GM19023 (cell line): ENCODE measurements around the gene TNS3.

Source experiments
- ATAC-seq: cut with Tn5 transposase; IDR thresholded peaks from one replicate; pipeline ENCODE4 v1.9.1; 2021; ENCODE audit warnings: mild to moderate bottlenecking, moderate library complexity; ENCODE audit not compliant: unreplicated experiment

TNS3 gene

DNA sequence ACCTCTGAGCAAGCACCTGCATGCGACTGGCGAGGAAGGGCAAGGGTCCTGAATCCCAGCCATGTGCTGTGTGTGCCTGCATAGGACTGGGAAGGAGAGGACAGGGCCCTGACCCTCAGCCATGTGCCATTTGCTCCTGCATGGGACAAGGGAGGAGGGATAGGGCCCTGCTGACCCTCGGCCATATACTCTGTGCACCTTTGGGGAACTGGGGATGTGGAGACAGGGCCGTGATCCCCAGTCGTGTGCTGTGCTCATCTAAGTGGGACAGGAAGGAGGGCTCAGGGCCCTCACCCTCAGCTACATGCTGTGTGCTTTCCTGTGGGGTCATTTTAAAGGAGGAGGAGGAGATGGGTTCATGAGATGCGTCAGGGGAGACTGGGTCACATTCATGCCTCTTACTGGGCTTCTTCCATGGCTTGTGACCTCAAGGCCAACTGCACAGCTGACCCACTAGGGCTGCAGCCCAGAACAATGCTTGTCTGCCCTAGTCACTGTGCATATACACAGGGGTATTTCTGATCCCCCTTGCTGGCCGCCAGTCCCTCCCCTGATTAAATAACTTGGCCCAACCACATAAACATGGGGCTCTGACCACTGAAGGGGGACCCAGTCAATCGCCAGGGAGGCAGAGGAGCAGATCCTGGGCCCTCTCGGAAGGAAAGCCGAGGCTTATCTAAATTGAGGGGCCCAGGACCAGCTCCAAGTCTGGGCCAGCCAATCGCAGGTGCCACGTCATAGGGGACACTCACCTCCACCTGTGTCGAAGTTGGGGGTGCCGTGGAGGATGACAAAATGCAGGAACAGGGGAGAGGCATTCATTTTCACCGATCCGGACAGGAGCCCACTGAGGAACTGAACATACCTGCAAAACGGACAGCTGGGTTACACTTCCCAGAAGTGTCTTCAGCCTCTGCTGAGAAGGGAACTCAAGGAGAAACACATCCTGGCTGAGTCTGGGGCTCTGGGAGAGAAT lies 167.3 kb downstream of the TNS3 start:
- no peak for ATAC-seq

DNA sequence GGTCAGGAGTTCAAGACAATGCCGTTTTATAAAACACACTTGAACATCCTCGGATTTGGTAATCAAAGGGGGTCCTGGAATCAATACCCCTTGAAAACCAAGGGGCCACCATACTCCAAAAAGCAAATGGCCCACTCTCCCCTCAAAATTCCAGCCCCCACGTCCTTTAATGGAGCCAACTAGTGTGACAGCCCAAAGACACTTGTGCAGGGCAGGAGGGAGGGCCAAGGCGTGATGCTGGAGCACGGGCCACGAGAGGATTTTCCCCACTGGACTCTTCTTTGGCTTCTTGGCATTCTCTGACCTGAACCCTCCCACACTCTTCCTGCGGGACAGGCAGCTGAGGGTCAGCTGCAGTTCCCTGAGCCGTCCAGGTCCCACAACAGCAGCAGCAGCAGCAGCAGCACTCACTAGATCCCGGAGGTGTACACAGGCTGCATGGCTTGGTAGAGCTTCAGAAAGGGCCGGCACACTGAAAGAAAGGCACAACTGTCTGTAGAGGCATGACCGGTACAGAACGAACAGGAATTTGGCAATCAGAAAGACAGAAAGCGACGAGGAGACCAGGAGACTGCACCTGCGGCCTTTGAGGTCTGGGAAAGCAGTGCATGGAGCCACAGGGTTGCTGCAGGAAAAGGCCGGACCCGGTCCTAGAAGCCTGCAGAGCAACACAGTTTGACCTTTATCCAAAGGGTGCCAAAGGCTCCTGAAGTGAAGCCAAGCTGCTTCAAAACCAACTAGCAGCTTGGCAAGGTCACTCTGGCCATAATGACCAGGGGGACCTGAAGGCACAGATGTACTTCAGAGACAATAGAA lies 168.2 kb downstream of the TNS3 start:
- no peak for ATAC-seq

DNA sequence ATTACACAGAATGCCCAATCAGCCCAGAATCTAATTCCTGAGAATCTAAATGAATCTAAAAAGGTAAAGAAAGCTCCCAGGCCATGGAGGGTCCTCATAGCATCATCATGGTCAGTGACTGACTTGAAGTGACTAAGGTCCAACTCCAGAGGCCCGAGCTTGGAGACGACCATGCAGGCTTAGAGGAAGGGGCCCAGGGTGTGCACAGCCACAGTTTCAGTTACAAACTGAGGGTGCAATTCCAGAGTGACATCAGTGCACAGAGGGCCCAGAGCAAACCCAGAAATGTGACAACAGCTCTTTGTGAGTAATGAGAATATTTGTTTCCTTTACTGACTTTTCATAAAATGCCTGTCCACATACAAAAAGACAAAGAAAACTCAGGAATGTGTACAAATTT lies 170.0 kb downstream of the TNS3 start:
- no peak for ATAC-seq

DNA sequence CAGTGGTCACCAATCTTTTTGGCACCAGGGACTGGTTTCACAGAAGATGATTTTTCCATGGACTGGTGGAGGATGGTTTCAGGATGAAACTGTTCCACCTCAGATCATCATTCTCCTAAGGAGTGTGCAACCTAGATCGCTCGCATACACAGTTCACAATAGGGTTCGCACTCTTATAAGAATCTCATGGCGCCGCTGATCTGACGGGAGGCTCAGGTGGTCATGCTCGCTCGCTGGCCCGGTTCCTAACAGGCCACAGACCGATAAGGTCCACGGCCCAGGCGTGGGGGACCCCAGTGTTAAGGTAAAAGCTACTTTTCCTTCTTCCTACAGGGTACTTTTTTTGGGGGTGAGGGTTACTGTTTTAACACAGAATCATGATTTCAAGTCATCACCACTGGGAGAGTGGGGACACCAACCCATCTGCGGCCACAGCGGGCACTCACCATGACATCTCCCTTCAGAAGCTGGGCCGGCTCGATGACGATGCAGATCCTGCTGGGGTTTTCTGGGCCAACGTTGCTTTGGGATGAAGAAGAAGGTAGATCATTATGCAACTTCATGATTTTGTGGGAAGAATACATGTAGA lies 170.5 kb downstream of the TNS3 start:
- ATAC-seq = no peak

GRCh38 chr7:47408675-47409074 lies 173.2 kb downstream of the TNS3 start:
- no peak for ATAC-seq

GRCh38 chr7:47407821-47408674 lies 173.9 kb downstream of the TNS3 start:
- no peak for ATAC-seq

GRCh38 chr7:47407136-47407535 lies 174.8 kb downstream of the TNS3 start:
- ATAC-seq = no peak

DNA sequence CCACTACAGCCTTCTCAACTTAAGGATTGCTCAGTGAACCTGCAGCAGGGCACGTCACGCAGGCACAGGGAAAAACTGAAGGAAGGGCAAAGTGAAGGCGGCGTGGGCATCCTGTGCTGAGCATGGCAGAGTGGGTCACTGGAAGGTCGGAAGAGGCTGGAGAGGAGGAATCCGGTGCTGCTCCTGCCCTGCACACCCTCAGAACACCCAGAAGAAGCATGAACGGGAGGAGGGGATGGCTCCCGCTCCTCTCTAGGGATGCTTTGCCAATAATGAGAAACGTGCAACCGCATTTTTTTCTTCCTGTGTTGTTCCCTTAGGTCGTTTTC lies 175.1 kb downstream of the TNS3 start:
- no peak for ATAC-seq

GRCh38 chr7:47405921-47406800 lies 175.8 kb downstream of the TNS3 start:
- no peak for ATAC-seq

- ATAC-seq = no peak
Measured at GRCh38 chr7:47405286-47405904, 176.5 kb downstream of the TNS3 start.

- ATAC-seq = no peak
Measured at GRCh38 chr7:47404010-47404409, 177.9 kb downstream of the TNS3 start.

- no peak for ATAC-seq
Measured at GRCh38 chr7:47402941-47403866, 178.7 kb downstream of the TNS3 start.

- no peak for ATAC-seq
Measured at GRCh38 chr7:47401611-47402570, 180.0 kb downstream of the TNS3 start.

- ATAC-seq = no peak
Measured at GRCh38 chr7:47400741-47401206, 181.1 kb downstream of the TNS3 start.

DNA sequence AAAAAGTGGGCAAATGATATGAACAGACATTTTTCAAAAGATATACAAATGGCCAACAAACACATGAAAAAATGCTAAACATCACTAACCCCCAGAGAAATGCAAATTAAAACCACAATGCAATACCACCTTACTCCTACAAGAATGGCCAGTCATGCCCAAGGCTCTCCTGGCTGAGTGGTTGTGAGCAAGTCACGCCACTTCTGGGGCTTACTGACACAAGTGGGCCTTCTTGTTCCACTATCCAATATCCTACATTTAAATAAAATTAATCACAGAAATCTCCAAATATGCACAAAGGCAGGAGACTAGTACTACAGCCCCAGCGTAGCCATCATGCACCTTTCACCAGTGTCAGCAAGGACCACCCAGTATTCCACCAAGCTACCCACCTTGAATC lies 181.9 kb downstream of the TNS3 start:
- no peak for ATAC-seq

DNA sequence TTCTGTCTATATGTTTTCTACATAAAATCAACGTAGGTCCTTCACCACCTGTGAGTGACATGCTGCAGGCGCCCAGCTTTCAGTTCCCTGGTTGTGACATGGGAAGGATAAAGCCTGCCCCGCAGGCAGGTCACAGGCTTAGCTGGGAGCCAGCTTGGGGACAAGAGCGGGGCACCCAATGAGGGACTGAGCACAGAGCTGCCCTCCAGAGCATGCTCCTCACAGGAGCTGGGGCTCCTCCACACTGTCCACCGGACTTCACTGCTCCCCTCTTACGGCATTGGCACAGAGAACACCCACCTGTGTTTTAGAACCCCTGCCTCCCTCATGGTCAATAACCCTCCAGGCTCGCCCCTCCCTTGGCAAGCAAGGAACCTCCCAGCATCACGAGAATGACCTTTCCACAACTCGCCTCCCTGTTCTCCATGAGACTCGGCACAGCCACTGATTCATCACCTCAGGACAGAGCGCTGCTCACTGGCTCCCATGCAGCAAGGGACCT lies 187.1 kb downstream of the TNS3 start:
- no peak for ATAC-seq

DNA sequence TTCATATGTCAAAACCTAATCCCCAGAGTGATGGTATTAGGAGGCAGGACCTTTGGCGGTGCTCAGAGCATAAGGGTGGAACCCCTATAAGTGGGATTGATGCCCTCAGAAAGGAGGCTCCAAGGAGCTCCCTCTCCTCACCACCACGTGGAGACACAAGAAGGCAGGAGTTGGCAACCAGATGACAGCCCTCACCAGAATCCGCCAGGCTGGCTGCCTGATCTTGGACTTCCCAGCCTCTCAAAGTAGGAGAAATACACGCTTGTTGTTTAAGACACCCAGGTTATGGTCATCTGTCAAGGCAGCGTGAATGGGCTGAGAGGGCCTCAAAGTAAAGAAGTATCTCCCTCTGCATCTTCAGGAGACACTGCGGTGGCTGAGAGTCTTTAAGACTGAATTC lies 187.7 kb downstream of the TNS3 start:
- no peak for ATAC-seq
